RWPE1 (cell line): ENCODE results near the gene GTF3C5.

ENCODE experiments used
- CTCF ChIA-PET: fragments of 350-600 bp; sonication (Branson Sonifier 250); formaldehyde crosslinking; extraction: SDS; loops from one replicate; lab custom pipeline; 2021; lab: Yijun Ruan, JAX
- POLR2A ChIA-PET: fragments of 400-600 bp; formaldehyde crosslinking; extraction: SDS; loops from one replicate; lab custom pipeline; 2020; ENCODE audit warnings: antibody characterized with exemption; ENCODE audit not compliant: low non-redundant PET; lab: Yijun Ruan, JAX
- DNase-seq: peaks from one replicate; pipeline ENCODE4 v3.0.0; 2012; ENCODE audit warnings: low spot score
- H3K27ac ChIP-seq: fragments of 450-650 bp; 2 replicates; pipeline ENCODE4 v1.5.1; 2017
- CTCF ChIP-seq: fragments of 450-650 bp; conservative IDR thresholded peaks from 2 replicates; pipeline ENCODE4 v1.5.1; 2017; ENCODE audit warnings: low read depth, mild to moderate bottlenecking

The GTF3C5 gene

GRCh38 chr9:133008406-133008805 is 22.4 kb upstream of the GTF3C5 start:
- H3K27ac ChIP-seq, result no peak overlapping the region
- ChIA-PET POLR2A (no interaction called here), CTCF (interaction anchor here (0.6 kb wide), 1 partner anchor 255 kb away, joined by 4 read pairs; no protein-coding TSS in a partner anchor)
- no peak for TF ChIP-seq CTCF
- DNase-seq, result no peak

- no peak overlapping the region for H3K27ac ChIP-seq
- ChIA-PET CTCF (interaction anchor here (0.6 kb wide), 1 partner anchor 255 kb away, joined by 4 read pairs; no protein-coding TSS in a partner anchor), POLR2A (no interaction called here)
- TF ChIP-seq CTCF, result no peak
- DNase-seq, result no peak
Measured at GRCh38 chr9:133008824-133009223, 22.0 kb upstream of the GTF3C5 start.

- POLR2A ChIA-PET, result no interaction called here
- no peak for DNase-seq
- H3K27ac ChIP-seq, result no peak overlapping the region
- CTCF ChIA-PET, result interaction anchor here (1.1 kb wide), 1 partner anchor 32 kb away, joined by 6 read pairs; no protein-coding TSS in a partner anchor
- TF ChIP-seq CTCF, result no peak
Measured at GRCh38 chr9:133009906-133010582, 20.8 kb upstream of the GTF3C5 start.

GRCh38 chr9:133014696-133015095 is 16.1 kb upstream of the GTF3C5 start:
- no peak overlapping the region for H3K27ac ChIP-seq
- POLR2A ChIA-PET, result no interaction called here
- no peak for DNase-seq
- no peak for TF ChIP-seq CTCF
- CTCF ChIA-PET, result no interaction called here

GRCh38 chr9:133023117-133023890 is 7.5 kb upstream of the GTF3C5 start:
- no peak for DNase-seq

More at GRCh38 chr9:133023117-133023890, 7.5 kb upstream of the GTF3C5 start:
- TF ChIP-seq CTCF, result no peak
- CTCF ChIA-PET, result interaction anchor here (0.6 to 1.9 kb wide), 10 partner anchors 8 to 334 kb away, joined by 3 to 11 read pairs (median 3); partner anchors contain the start of gene GTF3C5
- no peak overlapping the region for H3K27ac ChIP-seq
- POLR2A ChIA-PET, result no interaction called here
